ENCODE measurements around the gene EWSR1.
"Not testable (repeated sequence)": the region's sequence is repeated elsewhere in the genome, so short reads cannot be mapped to it uniquely, and the experiment has no call there.

Gene EWSR1

GRCh38 chr22:29267858-29268510, at the start of gene EWSR1, which contains the start of gene RHBDD3:
Gene EWSR1, plus strand, starts transcription at chr22:29268268. Its CDS starts 69 bp downstream, at chr22:29268337.
Gene RHBDD3, minus strand, starts transcription at chr22:29267981. Its CDS starts 2,355 bp downstream, at chr22:29265626.
- Histone ChIP-seq H3K9me3 (ENCODE audit: insufficient read depth, low read length, severe bottlenecking) (no peaks in the 10 kb centered on the region), H3K27ac (ENCODE audit: low read length) (peak within 1 kb of the TSS; percentile 100), H3K9ac (ENCODE audit: low read depth, low read length) (peak within 1 kb of the TSS; percentile 97), H3K79me2 (ENCODE audit: insufficient read depth, low read length) (peaks cover 79% of the 10 kb centered on the region), H3K27me3 (ENCODE audit: insufficient read depth, low read length, poor library complexity) (no peaks in the 10 kb centered on the region), H3K4me3 (ENCODE audit: low read depth in 1 of 2, low read length in 2 of 2) (peak within 1 kb of the TSS; percentile 67 to 86), H3K4me2 (ENCODE audit: insufficient read depth, low read length) (peak within 1 kb of the TSS; percentile 74), H3K36me3 (ENCODE audit: insufficient read depth, low read length) (peaks cover 78% of the 10 kb centered on the region), H2AFZ (ENCODE audit: low read depth, low read length) (peak within 1 kb of the TSS; percentile 94), H4K20me1 (ENCODE audit: insufficient read depth, low read length) (peaks cover 55% of the 10 kb centered on the region), H3K4me1 (ENCODE audit: insufficient read depth, low read length) (peaks cover 56% of the 10 kb centered on the region)
- TF ChIP-seq EZH2 (IDR thresholded peaks at IDR 0.05; ENCODE audit: borderline replicate concordance, low read depth, low read length, severe bottlenecking) (no peak), CTCF (IDR thresholded peaks at IDR 0.05; ENCODE audit: borderline replicate concordance, extremely low read depth, low read length, poor library complexity, severe bottlenecking) (peak; percentile 2)
- ATAC-seq (ENCODE audit: insufficient read depth, low read depth) (peak; percentile 90), DNase-seq (peak; percentile 96)

GRCh38 chr22:29218758-29219408, 49.2 kb upstream of the EWSR1 start:
- no peak overlapping the region for H3K4me2 ChIP-seq (ENCODE audit: insufficient read depth, low read length)
- no peak overlapping the region for H3K4me3 ChIP-seq (ENCODE audit: low read depth in 1 of 2, low read length in 2 of 2)
- peaks cover 64% of the 10 kb centered on the region for H3K36me3 ChIP-seq (ENCODE audit: insufficient read depth, low read length)
- 0 out of 2 replicates have a peak, but pooled peaks cover 4% of the 10 kb centered on the region for H3K4me1 ChIP-seq (ENCODE audit: insufficient read depth, low read length)
- no peak for TF ChIP-seq CTCF (IDR thresholded peaks at IDR 0.05; ENCODE audit: borderline replicate concordance, extremely low read depth, low read length, poor library complexity, severe bottlenecking)
- TF ChIP-seq EZH2 (IDR thresholded peaks at IDR 0.05; ENCODE audit: borderline replicate concordance, low read depth, low read length, severe bottlenecking) = no peak
- H3K9ac ChIP-seq (ENCODE audit: low read depth, low read length) = no peak overlapping the region
- DNase-seq = no peak
- H3K27ac ChIP-seq (ENCODE audit: low read length) = no peak overlapping the region
- H3K79me2 ChIP-seq (ENCODE audit: insufficient read depth, low read length) = peaks cover 2% of the 10 kb centered on the region; the same call in 1 of the 2 replicates
- H4K20me1 ChIP-seq (ENCODE audit: insufficient read depth, low read length) = peaks cover 22% of the 10 kb centered on the region
- H2AFZ ChIP-seq (ENCODE audit: low read depth, low read length) = no peak overlapping the region
- ATAC-seq (ENCODE audit: insufficient read depth, low read depth) = no peak
- no peaks in the 10 kb centered on the region for H3K9me3 ChIP-seq (ENCODE audit: insufficient read depth, low read length, severe bottlenecking)
- no peaks in the 10 kb centered on the region for H3K27me3 ChIP-seq (ENCODE audit: insufficient read depth, low read length, poor library complexity)

- H2AFZ ChIP-seq (ENCODE audit: low read depth, low read length); H3K4me1 ChIP-seq (ENCODE audit: insufficient read depth, low read length); H3K9ac ChIP-seq (ENCODE audit: low read depth, low read length); H3K27ac ChIP-seq (ENCODE audit: low read length); DNase-seq; H3K4me2 ChIP-seq (ENCODE audit: insufficient read depth, low read length); H3K4me3 ChIP-seq (ENCODE audit: low read depth in 1 of 2, low read length in 2 of 2); H3K27me3 ChIP-seq (ENCODE audit: insufficient read depth, low read length, poor library complexity); H3K79me2 ChIP-seq (ENCODE audit: insufficient read depth, low read length); H3K9me3 ChIP-seq (ENCODE audit: insufficient read depth, low read length, severe bottlenecking); ATAC-seq (ENCODE audit: insufficient read depth, low read depth): not testable (repeated sequence)
- H4K20me1 ChIP-seq (ENCODE audit: insufficient read depth, low read length) = peaks cover 17% of the 10 kb centered on the region
- H3K36me3 ChIP-seq (ENCODE audit: insufficient read depth, low read length) = peaks cover 59% of the 10 kb centered on the region
Observed at GRCh38 chr22:29219409-29219782, 48.7 kb upstream of the EWSR1 start.

Measured in DND-41 (cell line).